ENCODE data around the gene THAP11.
"Not testable (repeated sequence)": the region's sequence is repeated elsewhere in the genome, so short reads cannot be mapped to it uniquely, and the experiment has no call there.

THAP11 gene

GRCh38 chr16:67860589-67861398 lies 18.7 kb downstream of the THAP11 start:
- TF ChIP-seq GABPA (IDR thresholded peaks at IDR 0.05; ENCODE audit: low read depth) (no peak), REST (IDR thresholded peaks at IDR 0.05; ENCODE audit: insufficient replicate concordance, low read depth) (no peak), SPI1 (IDR thresholded peaks at IDR 0.05; ENCODE audit: borderline replicate concordance, low read depth) (no peak), CTCF (IDR thresholded peaks at IDR 0.05; ENCODE audit: insufficient read depth, low read length) (no peak), POLR2AphosphoS5 (IDR thresholded peaks at IDR 0.05; ENCODE audit: low read depth) (no peak)
- no peak overlapping the region for H3K27ac ChIP-seq (replicated peaks)
- no peaks in the 10 kb centered on the region for H3K27me3 ChIP-seq (ENCODE audit: insufficient read depth, poor library complexity, severe bottlenecking)
- H3K4me3 ChIP-seq (replicated peaks; ENCODE audit: insufficient read depth, low read length), result no peak overlapping the region
- DNase-seq (ENCODE audit: low read depth in 1 of 2, low spot score in 1 of 2), result no peak

- no peak overlapping the region for H3K27ac ChIP-seq (replicated peaks)
- DNase-seq (ENCODE audit: low read depth in 1 of 2, low spot score in 1 of 2), result no peak
- H3K4me3 ChIP-seq (replicated peaks; ENCODE audit: insufficient read depth, low read length), result no peak overlapping the region
- TF ChIP-seq REST (IDR thresholded peaks at IDR 0.05; ENCODE audit: insufficient replicate concordance, low read depth) (no peak), SPI1 (IDR thresholded peaks at IDR 0.05; ENCODE audit: borderline replicate concordance, low read depth) (no peak), CTCF (IDR thresholded peaks at IDR 0.05; ENCODE audit: insufficient read depth, low read length) (no peak), POLR2AphosphoS5 (IDR thresholded peaks at IDR 0.05; ENCODE audit: low read depth) (no peak), GABPA (IDR thresholded peaks at IDR 0.05; ENCODE audit: low read depth) (no peak)
- H3K27me3 ChIP-seq (ENCODE audit: insufficient read depth, poor library complexity, severe bottlenecking), result no peaks in the 10 kb centered on the region
Observed at GRCh38 chr16:67861877-67862276, 19.8 kb downstream of the THAP11 start.

- no peak for TF ChIP-seq REST (IDR thresholded peaks at IDR 0.05; ENCODE audit: insufficient replicate concordance, low read depth)
- TF ChIP-seq GABPA (IDR thresholded peaks at IDR 0.05; ENCODE audit: low read depth), result no peak
- TF ChIP-seq SPI1 (IDR thresholded peaks at IDR 0.05; ENCODE audit: borderline replicate concordance, low read depth), result no peak
- no peak for TF ChIP-seq POLR2AphosphoS5 (IDR thresholded peaks at IDR 0.05; ENCODE audit: low read depth)
- TF ChIP-seq CTCF (IDR thresholded peaks at IDR 0.05; ENCODE audit: insufficient read depth, low read length), result no peak
- H3K4me3 ChIP-seq (replicated peaks; ENCODE audit: insufficient read depth, low read length), result no peak overlapping the region
- H3K27me3 ChIP-seq (ENCODE audit: insufficient read depth, poor library complexity, severe bottlenecking), result no peaks in the 10 kb centered on the region
- H3K27ac ChIP-seq (replicated peaks), result no peak overlapping the region
- DNase-seq (ENCODE audit: low read depth in 1 of 2, low spot score in 1 of 2), result no peak
Observed at GRCh38 chr16:67862623-67863583, 20.8 kb downstream of the THAP11 start.

- DNase-seq (ENCODE audit: low read depth in 1 of 2, low spot score in 1 of 2); H3K4me3 ChIP-seq (replicated peaks; ENCODE audit: insufficient read depth, low read length); H3K27me3 ChIP-seq (ENCODE audit: insufficient read depth, poor library complexity, severe bottlenecking); H3K27ac ChIP-seq (replicated peaks): not testable (repeated sequence)
Observed at GRCh38 chr16:67864044-67864443, 21.9 kb downstream of the THAP11 start.

Measured in HL-60 (cell line).